ENCODE data around the gene BAK1.

- TF ChIP-seq CTCF (IDR thresholded peaks at IDR 0.05) (no peak), POLR2A (IDR thresholded peaks at IDR 0.05) (no peak)
Measured at GRCh38 chr6:33568826-33569570, 11.1 kb downstream of the BAK1 start.
